MM.1S (cell line): ENCODE measurements around the gene GON4L.

ENCODE experiments used
- CTCF ChIP-seq: fragments of 300-600 bp; sonication (generic); IDR thresholded peaks from 2 replicates; pipeline ENCODE4 v1.5.1; 2016; ENCODE audit warnings: antibody characterized with exemption, low read length, mixed read lengths
- EZH2 ChIP-seq: fragments of 300-600 bp; sonication (generic); optimal IDR thresholded peaks from 2 replicates; pipeline ENCODE3; 2017; ENCODE audit warnings: low read depth, mild to moderate bottlenecking, antibody characterized with exemption, low read length, mixed read lengths
- EZH2phosphoT487 ChIP-seq: fragments of 300-600 bp; sonication (generic); IDR thresholded peaks from 2 replicates; pipeline ENCODE4 v1.6.1; 2018; ENCODE audit warnings: antibody characterized with exemption, low read length

- TF ChIP-seq EZH2 (no peak), CTCF (no peak), EZH2phosphoT487 (no peak)
Observed at GRCh38 chr1:155740995-155741394, 116.0 kb downstream of the GON4L start.
